GM21367 (cell line): ENCODE results near the gene KLHL41.
A peak's percentile ranks its signal among the peaks of the same experiment; 100 is the strongest.
"Not testable (repeated sequence)": the region's sequence is repeated elsewhere in the genome, so short reads cannot be mapped to it uniquely, and the experiment has no call there.

Experiments
- ATAC-seq: cut with Tn5 transposase; IDR thresholded peaks from one replicate; pipeline ENCODE4 v1.9.1; 2021; ENCODE audit not compliant: unreplicated experiment

Gene KLHL41

GRCh38 chr2:169571571-169571970 is 62.1 kb downstream of the KLHL41 start:
- no peak for ATAC-seq

- no peak for ATAC-seq
These were observed 62.7 kb downstream of the KLHL41 start for GRCh38 chr2:169572189-169572588.

GRCh38 chr2:169572821-169573159 is 63.3 kb downstream of the KLHL41 start:
- ATAC-seq = no peak

- ATAC-seq = peak; percentile 98
These were observed 63.9 kb downstream of the KLHL41 start, which contains the start of gene FASTKD1 for GRCh38 chr2:169573160-169573973. Gene FASTKD1 (minus strand): TSS chr2:169573865. CDS start chr2:169572029, 1,836 bp downstream.

- ATAC-seq = no peak
These were observed 64.4 kb downstream of the KLHL41 start for GRCh38 chr2:169573974-169574299.

GRCh38 chr2:169574539-169574938 is 65.0 kb downstream of the KLHL41 start:
- not testable (repeated sequence) for ATAC-seq

- not testable (repeated sequence) for ATAC-seq
These were observed 65.8 kb downstream of the KLHL41 start for GRCh38 chr2:169575264-169575663.
